OCI-LY7 (cell line): ENCODE data around the gene PRODH2. TPM values are rescaled to one million over a fixed set of nuclear protein-coding genes. Genes with fewer than 3 reads are reported as not detected.
A peak's percentile ranks its signal among the peaks of the same experiment; 100 is the strongest.

Experiments used
- BruUV-seq: library from RNA; stranded (reverse); fragments of 400-500 nt; replicated peaks from 2 replicates; lab custom pipeline; 2021; lab: Mats Ljungman, UMichigan
- CTCF ChIA-PET: fragments of 300-600 bp; sonication (Branson Sonifier 250); formaldehyde crosslinking; loops from one replicate; lab custom pipeline; 2022; ENCODE audit warnings: antibody characterized with exemption; ENCODE audit not compliant: unreplicated experiment; lab: Charles Lee
- POLR2A ChIA-PET: fragments of 300-600 bp; sonication (Branson Sonifier 250); formaldehyde crosslinking; loops from one replicate; lab custom pipeline; 2022; ENCODE audit warnings: antibody characterized with exemption; lab: Charles Lee
- DNase-seq: peaks from one replicate; pipeline ENCODE4 v3.0.0-alpha.2; 2015; ENCODE audit warnings: low spot score
- H2AFZ ChIP-seq: fragments of 200-600 bp; sonication (generic), shearing (Covaris generic); 2 replicates; pipeline ENCODE4 v1.6.1; 2014; ENCODE audit warnings: mild to moderate bottlenecking, antibody characterized with exemption, low read length, moderate library complexity
- H3K27ac ChIP-seq: fragments of 200-600 bp; sonication (generic); 2 replicates; pipeline ENCODE4 v1.5.1; 2014; ENCODE audit warnings: mixed run types, low read depth, mild to moderate bottlenecking, moderate library complexity, low read length, inconsistent platforms; ENCODE audit not compliant: poor library complexity, severe bottlenecking
- H3K36me3 ChIP-seq: fragments of 200-600 bp; sonication (generic); 2 replicates; pipeline ENCODE4 v1.6.1; 2014; ENCODE audit warnings: mild to moderate bottlenecking, antibody characterized with exemption, low read length, moderate library complexity, mixed read lengths; ENCODE audit not compliant: insufficient read depth
- H3K4me1 ChIP-seq: fragments of 200-600 bp; sonication (generic); 2 replicates; pipeline ENCODE4 v1.5.1; 2014; ENCODE audit warnings: mild to moderate bottlenecking, low read length; ENCODE audit not compliant: insufficient read depth, poor library complexity, severe bottlenecking
- H3K4me2 ChIP-seq: fragments of 200-600 bp; sonication (generic); 2 replicates; pipeline ENCODE4 v1.6.1; 2014; ENCODE audit warnings: mild to moderate bottlenecking, low read length
- H3K4me3 ChIP-seq: fragments of 200-600 bp; sonication (generic); 2 replicates; pipeline ENCODE4 v1.5.1; 2014; ENCODE audit warnings: mild to moderate bottlenecking, low read depth, low read length; ENCODE audit not compliant: poor library complexity, severe bottlenecking
- H3K79me2 ChIP-seq: fragments of 200-600 bp; sonication (generic); 2 replicates; pipeline ENCODE4 v1.6.1; 2016; ENCODE audit warnings: low read depth, mild to moderate bottlenecking, low read length, moderate library complexity, mixed read lengths; ENCODE audit not compliant: insufficient read depth
- H3K9me2 ChIP-seq: fragments of 200-600 bp; sonication (generic); 2 replicates; pipeline ENCODE4 v1.6.1; 2016; ENCODE audit warnings: mild to moderate bottlenecking, low read length, mixed read lengths; ENCODE audit not compliant: insufficient read depth
- H3K9me3 ChIP-seq: fragments of 200-600 bp; sonication (generic); 2 replicates; pipeline ENCODE4 v1.6.1; 2014; ENCODE audit warnings: mild to moderate bottlenecking, mixed run types, low read length, mixed read lengths
- H4K20me1 ChIP-seq: fragments of 200-600 bp; sonication (generic); 2 replicates; pipeline ENCODE4 v1.6.1; 2014; ENCODE audit warnings: mild to moderate bottlenecking, antibody characterized with exemption, low read length, moderate library complexity, mixed read lengths; ENCODE audit not compliant: insufficient read depth
- CTCF ChIP-seq: fragments of 200-600 bp; sonication (generic); conservative IDR thresholded peaks from 2 replicates; pipeline ENCODE4 v1.5.1; 2014; ENCODE audit warnings: mild to moderate bottlenecking, antibody characterized with exemption, low read length, moderate library complexity, mixed read lengths
- EZH2phosphoT487 ChIP-seq: fragments of 200-600 bp; sonication (generic); IDR thresholded peaks from 2 replicates; pipeline ENCODE4 v1.6.1; 2018; ENCODE audit warnings: low read depth, borderline replicate concordance, mild to moderate bottlenecking, mixed run types, antibody characterized with exemption, low read length, moderate library complexity, mixed read lengths
- intact Hi-C: fragments of 100-400 bp; cut with micrococcal nuclease; formaldehyde crosslinking; loops from one replicate; pipeline ENCODE4 v1.10.0; 2022; ENCODE audit not compliant: unreplicated experiment
- total RNA-seq, 2 experiments: library from RNA; depleted of rRNA in 1 of 2; stranded (reverse); fragments of >200 nt in 1 of 2; shearing (Covaris generic) in 1 of 2; gene quantifications; 2 replicates each; pipeline ENCODE4 v1.2.3, GENCODE V29; 2014 to 2022

Gene PRODH2
- total RNA-seq, 2 experiments from 2014 or later: not detected

GRCh38 chr19:35775298-35776101 is 37.1 kb downstream of the PRODH2 start, which contains the start of gene ARHGAP33:
TSS of gene ARHGAP33 (plus strand) at chr19:35775564. CDS start at chr19:35775659, 95 bp downstream.
- Histone ChIP-seq H3K9me2 (no peaks in the 10 kb centered on the region), H2AFZ (peak within 1 kb of the TSS; percentile 11; the same call in 1 of the 2 replicates), H3K79me2 (no peaks in the 10 kb centered on the region), H3K4me3 (peak within 1 kb of the TSS; percentile 80), H3K36me3 (no peaks in the 10 kb centered on the region), H3K27ac (peak within 1 kb of the TSS; percentile 29), H3K9me3 (no peaks in the 10 kb centered on the region), H3K4me2 (peak within 1 kb of the TSS; percentile 79), H4K20me1 (no peaks in the 10 kb centered on the region), H3K4me1 (peaks cover 19% of the 10 kb centered on the region)
- POLR2A ChIA-PET: no interaction called here
- TF ChIP-seq EZH2phosphoT487: no peak
- no peak for TF ChIP-seq CTCF
- CTCF ChIA-PET: no interaction called here
- no TSS peak for BruUV-seq
- peak; percentile 100 for DNase-seq
- intact Hi-C loops: loop anchor here (1.0 kb wide), 2 partner anchors 27 to 35 kb away; partner anchors contain the start of gene LIN37

GRCh38 chr19:35775046-35775297 is 37.7 kb downstream of the PRODH2 start:
- no peaks in the 10 kb centered on the region for H3K9me2 ChIP-seq
- H4K20me1 ChIP-seq: no peaks in the 10 kb centered on the region
- H3K9me3 ChIP-seq: no peaks in the 10 kb centered on the region
- H3K27ac ChIP-seq: no peak overlapping the region
- DNase-seq: no peak
- peak overlapping the region; percentile 80 for H3K4me3 ChIP-seq
- ChIA-PET POLR2A (no interaction called here), CTCF (no interaction called here)
- peak overlapping the region; percentile 11; the same call in 1 of the 2 replicates for H2AFZ ChIP-seq
- H3K79me2 ChIP-seq: no peaks in the 10 kb centered on the region
- H3K36me3 ChIP-seq: no peaks in the 10 kb centered on the region
- TF ChIP-seq EZH2phosphoT487 (no peak), CTCF (no peak)
- intact Hi-C loops: loop anchor here (1.0 kb wide), 2 partner anchors 27 to 35 kb away; partner anchors contain the start of gene LIN37
- peak overlapping the region; percentile 59 for H3K4me2 ChIP-seq
- no TSS peak for BruUV-seq
- peaks cover 19% of the 10 kb centered on the region for H3K4me1 ChIP-seq
